Vagina (tissue), 2 donors: ENCODE results near the gene IFNGR1. TPM values are rescaled to one million over a fixed set of nuclear protein-coding genes. Genes with fewer than 3 reads are reported as not detected.

Experiments used
- DNase-seq, 2 donors: peaks; one replicate each; pipeline ENCODE4 v3.0.0-alpha.2; 2017; ENCODE audit errors: extremely low spot score in 2 of 2
- H3K27ac ChIP-seq: fragments of 200-600 bp; sonication (generic); one replicate; pipeline ENCODE4 v1.5.1; 2019
- H3K27me3 ChIP-seq: fragments of 200-600 bp; sonication (generic); one replicate; pipeline ENCODE4 v1.5.1; 2019
- H3K36me3 ChIP-seq, 2 donors: fragments of 200-600 bp; sonication (generic); one replicate each; pipeline ENCODE4 v1.5.1; 2017 to 2019
- H3K4me1 ChIP-seq: fragments of 200-600 bp; sonication (generic); one replicate; pipeline ENCODE4 v1.5.1; 2019
- H3K4me3 ChIP-seq, 2 donors: fragments of 200-600 bp; sonication (generic); 1 replicate in 1 of 2; 2 replicates in 1 of 2; pipeline ENCODE4 v1.5.1; 2016 to 2019
- H3K9me3 ChIP-seq: fragments of 200-600 bp; sonication (generic); one replicate; pipeline ENCODE4 v1.5.1; 2019
- CTCF ChIP-seq, 3 experiments: fragments of 450-650 bp in 2 of 3; fragments of 200-600 bp in 1 of 3; sonication (generic) in 1 of 3; IDR thresholded peaks; one replicate each; pipeline ENCODE4 v1.5.1; 2017 to 2019; ENCODE audit warnings: antibody characterized with exemption in 3 of 3, mild to moderate bottlenecking in 2 of 3, moderate library complexity in 2 of 3
- POLR2A ChIP-seq, 2 donors: fragments of 450-650 bp; IDR thresholded peaks; one replicate each; pipeline ENCODE4 v1.6.1; 2017; ENCODE audit warnings: antibody characterized with exemption in 2 of 2, mild to moderate bottlenecking in 2 of 2, moderate library complexity in 2 of 2
- POLR2AphosphoS5 ChIP-seq, 2 donors: sonication (generic); formaldehyde crosslinking; IDR thresholded peaks; one replicate each; pipeline ENCODE4 v1.9.0; 2017; ENCODE audit warnings: antibody characterized with exemption in 2 of 2, mild to moderate bottlenecking in 2 of 2, low read depth in 1 of 2; ENCODE audit not compliant: insufficient read depth in 1 of 2
- intact Hi-C: fragments of 100-400 bp; cut with DNase I; formaldehyde crosslinking; loops from one replicate; pipeline ENCODE4 v1.15.1; 2023
- total RNA-seq: library from RNA; depleted of rRNA; stranded (reverse); fragments of >200 nt; gene quantifications from one replicate; pipeline ENCODE4 v1.2.3, GENCODE V29; 2016

The IFNGR1 gene
- total RNA-seq, 1 donor from 2014 or later, result 76.6 TPM

GRCh38 chr6:137150072-137150471 is 69.1 kb downstream of the IFNGR1 start:
- intact Hi-C loops, result no loop called here
- H3K27me3 ChIP-seq, result no peaks in the 10 kb centered on the region
- H3K4me1 ChIP-seq, result no peaks in the 10 kb centered on the region
- H3K27ac ChIP-seq, result no peak overlapping the region
- H3K9me3 ChIP-seq, result no peaks in the 10 kb centered on the region
- H3K36me3 ChIP-seq, result no peaks in the 10 kb centered on the region
- no peak for DNase-seq
- no peak overlapping the region for H3K4me3 ChIP-seq
- TF ChIP-seq POLR2A (IDR thresholded peaks at IDR 0.05), result no peak
- TF ChIP-seq POLR2AphosphoS5 (IDR thresholded peaks at IDR 0.05; ENCODE audit: insufficient read depth in 1 of 2, low read depth in 1 of 2), result no peak
- TF ChIP-seq CTCF (IDR thresholded peaks at IDR 0.05), result no peak

DNA sequence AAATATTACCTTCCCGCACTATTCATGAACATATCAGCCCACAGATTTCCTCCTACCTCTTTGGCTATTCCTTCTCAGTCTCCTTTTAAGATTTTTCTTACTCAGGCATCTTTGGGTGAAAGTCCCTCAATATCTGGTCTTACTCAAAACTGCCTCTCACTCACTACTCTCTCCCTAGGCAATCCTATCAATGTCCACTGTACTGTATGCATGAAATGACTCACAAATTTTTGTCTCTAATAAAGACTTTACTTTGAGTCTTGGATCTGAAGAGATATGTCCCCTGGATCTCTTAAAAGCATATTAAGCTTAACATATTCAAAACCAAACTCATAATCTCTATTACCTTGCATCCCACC is 70.2 kb downstream of the IFNGR1 start:
- no peaks in the 10 kb centered on the region for H3K36me3 ChIP-seq
- H3K27ac ChIP-seq, result no peak overlapping the region
- H3K4me1 ChIP-seq, result no peaks in the 10 kb centered on the region
- no peaks in the 10 kb centered on the region for H3K27me3 ChIP-seq
- intact Hi-C loops, result no loop called here
- no peak for TF ChIP-seq POLR2AphosphoS5 (IDR thresholded peaks at IDR 0.05; ENCODE audit: insufficient read depth in 1 of 2, low read depth in 1 of 2)
- TF ChIP-seq POLR2A (IDR thresholded peaks at IDR 0.05), result no peak
- TF ChIP-seq CTCF (IDR thresholded peaks at IDR 0.05), result no peak
- H3K4me3 ChIP-seq, result no peak overlapping the region
- no peaks in the 10 kb centered on the region for H3K9me3 ChIP-seq
- no peak for DNase-seq

DNA sequence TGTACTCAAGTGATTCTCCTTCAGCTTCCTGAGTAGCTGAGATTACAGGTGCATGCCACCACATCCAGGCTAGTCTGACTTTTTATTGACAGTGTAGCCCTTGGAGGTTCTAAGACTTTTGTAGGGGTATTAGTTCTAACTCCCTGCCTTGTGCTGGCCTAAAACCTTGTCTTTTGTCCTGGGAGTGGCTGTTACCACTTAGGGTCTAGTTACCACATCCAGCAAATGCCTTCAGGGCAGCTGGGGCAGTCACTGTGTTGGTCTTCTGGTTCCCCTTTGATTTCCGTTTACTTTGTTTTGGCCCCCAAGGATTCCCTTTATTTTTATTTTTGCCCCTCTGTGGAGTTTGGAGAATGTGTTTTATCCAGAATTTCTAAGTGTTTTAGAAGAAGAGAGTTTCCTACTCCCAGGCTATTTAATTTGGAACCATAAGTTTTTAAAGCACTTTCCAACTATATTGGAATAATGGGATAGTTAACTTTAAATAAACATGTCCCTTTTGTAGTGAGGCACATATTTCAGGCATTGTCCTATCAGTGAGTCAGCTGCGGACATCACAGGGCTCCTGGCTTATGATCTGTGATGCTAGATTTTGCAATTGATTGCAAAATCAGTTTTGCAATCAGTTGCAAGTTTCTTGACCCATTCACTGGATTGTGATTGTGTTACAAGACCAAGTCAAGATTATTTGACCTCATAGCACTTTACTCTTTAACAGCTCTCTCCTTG is 70.7 kb downstream of the IFNGR1 start:
- TF ChIP-seq POLR2AphosphoS5 (IDR thresholded peaks at IDR 0.05; ENCODE audit: insufficient read depth in 1 of 2, low read depth in 1 of 2) (peak in 1 of 2 donors; percentile 36), CTCF (IDR thresholded peaks at IDR 0.05) (no peak), POLR2A (IDR thresholded peaks at IDR 0.05) (no peak)
- intact Hi-C loops, result no loop called here
- Histone ChIP-seq H3K4me1 (no peaks in the 10 kb centered on the region), H3K27me3 (no peaks in the 10 kb centered on the region), H3K4me3 (no peak overlapping the region), H3K27ac (peak overlapping the region; percentile 66), H3K9me3 (no peaks in the 10 kb centered on the region), H3K36me3 (no peaks in the 10 kb centered on the region)
- DNase-seq, result no peak

Other genes with a start within 250 kb of the IFNGR1 start
- gene IL20RA, start 174.4 kb downstream of the IFNGR1 start, total RNA-seq, result 21.9 TPM
- not detected for gene IL22RA2, start 45.7 kb downstream of the IFNGR1 start, total RNA-seq